ENCODE data around the gene CALR3. TPM values are rescaled to one million over a fixed set of nuclear protein-coding genes. Genes with fewer than 3 reads are reported as not detected.

Gene CALR3
- total and polyA plus RNA-seq, 2 of the 8 experiments (the other 6 are each of a cell fraction or from before 2014, with no cell fraction given): 0.11 to 0.32 TPM

DNA sequence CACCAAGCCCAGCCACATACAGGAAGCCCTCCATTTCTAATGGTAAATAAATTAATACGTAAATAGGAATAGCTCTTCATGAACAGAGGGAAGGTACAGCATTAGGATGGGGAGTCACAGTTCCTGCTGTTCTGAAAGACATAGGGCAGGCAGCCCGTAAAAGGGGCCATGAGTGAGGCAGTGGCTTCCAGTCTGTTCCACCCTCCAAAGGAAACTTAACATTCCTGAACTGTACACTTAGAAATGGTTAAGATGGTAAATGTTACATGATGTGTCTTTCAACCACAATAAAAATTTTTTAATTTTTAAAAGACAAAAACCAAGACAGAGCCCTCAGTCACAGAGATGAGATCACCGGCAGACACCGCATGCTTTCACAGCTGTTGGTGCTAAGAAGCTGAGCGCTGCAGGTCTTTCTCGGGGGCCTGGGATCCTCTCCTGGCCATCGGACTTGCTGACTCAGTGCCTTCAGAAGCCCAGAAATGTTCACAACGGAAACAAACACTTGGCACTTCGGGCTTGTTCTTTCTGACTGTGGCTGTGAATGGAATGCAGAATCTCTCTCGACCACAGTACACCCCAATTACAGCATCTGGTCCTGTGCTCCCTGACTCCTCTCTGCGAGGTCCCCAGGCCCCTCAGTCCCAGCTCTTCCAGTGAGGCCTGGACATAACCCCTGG, 60.6 kb downstream of the CALR3 start:
- H4K91ac ChIP-seq (replicated peaks; ENCODE audit: insufficient read length, low read length): no peak overlapping the region
- WGBS, 2 experiments (ENCODE audit: extremely low coverage in 1 of 2, insufficient coverage in 1 of 2, insufficient read length in 1 of 2, insufficient replicate concordance in 2 of 2, low coverage in 1 of 2, low lambda C conversion rate in 2 of 2, missing lambda C conversion rate in 1 of 2): 90% methylated on average over 11 of the region's 11 CpGs; no CpG with 5 or more reads in 1 of the 2 experiments
- no peak overlapping the region for H2BK120ac ChIP-seq (replicated peaks; ENCODE audit: low read depth, low read length)
- no peak overlapping the region for H3K4ac ChIP-seq (replicated peaks; ENCODE audit: insufficient read length, low read depth, low read length)
- H2BK12ac ChIP-seq (ENCODE audit: low read depth, low read length): no peak overlapping the region
- no peak overlapping the region for H3K4me2 ChIP-seq (ENCODE audit: insufficient read depth in 1 of 2, low read depth in 2 of 2, low read length in 2 of 2)
- DNase-seq (ENCODE audit: low read depth in 1 of 2, low spot score in 2 of 2) (no peak), FAIRE-seq (no peak)
- H4K8ac ChIP-seq (ENCODE audit: extremely low read depth, insufficient read depth, low read length): no peak overlapping the region
- no peak overlapping the region for H3K23ac ChIP-seq (ENCODE audit: insufficient read length)
- H3K18ac ChIP-seq (ENCODE audit: extremely low read depth, low read length): no peak overlapping the region
- ChIA-PET POLR2A (ENCODE audit: partially characterized antibody) (interaction anchor here (1.0 to 2.8 kb wide), 2 partner anchors 12 to 359 kb away, joined by 3 to 8 read pairs; partner anchors contain the start of gene TPM4), CTCF (ENCODE audit: partially characterized antibody) (no interaction called here)
- no peak overlapping the region for H2BK5ac ChIP-seq (ENCODE audit: low read depth, low read length)
- no peaks in the 10 kb centered on the region for H3K4me1 ChIP-seq (replicated peaks in 1 of 4; ENCODE audit: control insufficient read depth in 3 of 4, insufficient read depth in 4 of 4, low read length in 3 of 4)
- H3K23me2 ChIP-seq (ENCODE audit: low read depth, low read length): no peaks in the 10 kb centered on the region
- no peaks in the 10 kb centered on the region for H3K79me1 ChIP-seq (ENCODE audit: low read depth, low read length)
- H3K14ac ChIP-seq (ENCODE audit: insufficient read length): no peak overlapping the region
- H3K36me3 ChIP-seq (ENCODE audit: control insufficient read depth in 2 of 4, insufficient read depth in 4 of 4, low read length in 3 of 4): peaks cover 6 to 34% (median 22%) of the 10 kb centered on the region in 4 experiments; a peak in 6 of 8 replicates
- H2BK15ac ChIP-seq (ENCODE audit: low read length): no peak overlapping the region
- H3K27ac ChIP-seq (ENCODE audit: low read depth, low read length): no peak overlapping the region
- H3K79me2 ChIP-seq (ENCODE audit: control insufficient read depth in 1 of 2, insufficient read depth in 2 of 2, low read length in 2 of 2): no peaks in the 10 kb centered on the region
- H3K9ac ChIP-seq (replicated peaks in 1 of 4; ENCODE audit: extremely low read depth in 1 of 4, low read depth in 3 of 4, low read length in 3 of 4): no peak overlapping the region
- H3K9me3 ChIP-seq (ENCODE audit: insufficient read depth in 2 of 2, low read depth in 1 of 2, low read length in 1 of 2): no peaks in the 10 kb centered on the region
- no peak overlapping the region for H2BK20ac ChIP-seq (ENCODE audit: low read length)
- peaks cover 4 to 6% of the 10 kb centered on the region in 2 experiments for H4K20me1 ChIP-seq (replicated peaks in 1 of 2; ENCODE audit: control insufficient read depth in 1 of 2, insufficient read depth in 2 of 2, low read length in 2 of 2)
- H3K4me3 ChIP-seq (ENCODE audit: extremely low read depth in 1 of 4, insufficient read depth in 2 of 4, low read depth in 3 of 4, low read length in 4 of 4): no peak overlapping the region
- no peak overlapping the region for H4K5ac ChIP-seq (ENCODE audit: insufficient read length, low read depth, low read length)
- no peak overlapping the region for H2AFZ ChIP-seq (ENCODE audit: low read length)
- no peaks in the 10 kb centered on the region for H3K27me3 ChIP-seq (replicated peaks in 1 of 4; ENCODE audit: control insufficient read depth in 3 of 4, extremely low read depth in 1 of 4, insufficient read depth in 3 of 4, low read length in 3 of 4)
- no peak overlapping the region for H2AK5ac ChIP-seq (ENCODE audit: low read depth, low read length)
- H3K56ac ChIP-seq (replicated peaks; ENCODE audit: insufficient read length, low read depth, low read length): no peak overlapping the region
- TF ChIP-seq POLR2AphosphoS5 (IDR thresholded peaks at IDR 0.05; ENCODE audit: low read depth, low read length): no peak
- no peak for TF ChIP-seq CTCF (IDR thresholded peaks at IDR 0.05; ENCODE audit: control extremely low read depth in 1 of 3, insufficient read depth in 1 of 3, low read depth in 1 of 3, low read length in 3 of 3)
- no peak for TF ChIP-seq ATF3 (IDR thresholded peaks at IDR 0.05; ENCODE audit: insufficient read depth, low read depth, low read length)
- TF ChIP-seq, protein P1, sequence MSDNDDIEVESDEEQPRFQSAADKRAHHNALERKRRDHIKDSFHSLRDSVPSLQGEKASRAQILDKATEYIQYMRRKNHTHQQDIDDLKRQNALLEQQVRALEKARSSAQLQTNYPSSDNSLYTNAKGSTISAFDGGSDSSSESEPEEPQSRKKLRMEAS (IDR thresholded peaks at IDR 0.05): no peak

Data from H1 (cell line).